Skeletal muscle cell (primary cell): ENCODE data around the gene CBFA2T2.
"Not testable (repeated sequence)": the region's sequence is repeated elsewhere in the genome, so short reads cannot be mapped to it uniquely, and the experiment has no call there.

Experiments used
- DNase-seq: peaks from one replicate; pipeline ENCODE4 v3.0.0-alpha.2; 2010; ENCODE audit warnings: low read depth
- H3K4me3 ChIP-seq: 2 replicates; pipeline ENCODE4 v1.5.1; 2011; ENCODE audit warnings: low read depth, mild to moderate bottlenecking, control low read depth, low read length, moderate library complexity

CBFA2T2 gene

DNA sequence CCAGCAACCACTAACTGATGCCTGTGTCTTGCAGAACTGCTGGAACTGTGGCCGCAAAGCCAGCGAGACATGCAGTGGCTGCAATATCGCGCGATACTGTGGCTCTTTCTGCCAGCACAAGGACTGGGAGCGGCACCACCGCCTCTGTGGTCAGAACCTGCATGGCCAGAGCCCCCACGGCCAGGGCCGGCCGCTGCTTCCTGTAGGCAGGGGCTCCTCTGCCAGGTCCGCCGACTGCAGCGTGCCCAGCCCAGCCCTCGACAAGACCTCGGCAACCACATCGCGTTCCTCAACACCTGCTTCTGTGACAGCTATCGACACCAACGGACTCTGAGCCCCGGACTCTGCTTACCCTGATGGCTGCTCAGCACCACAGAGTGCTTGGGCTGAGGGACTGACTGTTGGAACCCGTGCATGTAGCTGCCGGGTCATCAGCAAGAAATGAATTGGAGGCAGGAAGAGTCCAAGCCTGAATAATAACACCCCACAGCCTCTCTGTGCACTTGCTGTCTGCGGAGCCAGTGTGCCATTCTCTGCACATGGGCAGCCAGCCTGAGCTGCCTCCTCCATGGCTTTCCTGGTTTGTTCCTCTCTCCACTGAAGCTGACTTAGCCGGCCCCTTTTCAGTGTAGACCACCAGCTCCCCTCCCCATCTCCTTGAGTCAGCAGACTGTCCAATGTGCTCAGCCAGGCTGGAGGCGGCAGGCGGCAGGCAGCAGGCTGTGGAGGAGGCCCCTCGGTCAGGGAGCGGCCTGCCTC, 154.6 kb downstream of the CBFA2T2 start:
- H3K4me3 ChIP-seq: no peak overlapping the region
- no peak for DNase-seq

DNA sequence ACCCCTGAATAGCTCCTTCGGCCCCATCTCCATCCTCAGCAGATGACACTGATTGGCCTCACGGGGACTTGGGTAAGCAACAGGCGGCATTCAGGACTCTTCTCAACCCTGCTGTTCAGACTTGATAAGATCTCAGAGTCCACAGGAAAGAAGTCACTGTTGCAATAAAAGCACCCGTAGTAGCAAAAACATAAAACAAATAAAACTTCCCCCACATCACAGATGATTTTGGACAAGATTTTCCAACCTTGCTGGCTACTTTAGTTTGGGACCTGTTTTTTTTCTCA, 155.1 kb downstream of the CBFA2T2 start:
- DNase-seq: no peak
- no peak overlapping the region for H3K4me3 ChIP-seq

DNA sequence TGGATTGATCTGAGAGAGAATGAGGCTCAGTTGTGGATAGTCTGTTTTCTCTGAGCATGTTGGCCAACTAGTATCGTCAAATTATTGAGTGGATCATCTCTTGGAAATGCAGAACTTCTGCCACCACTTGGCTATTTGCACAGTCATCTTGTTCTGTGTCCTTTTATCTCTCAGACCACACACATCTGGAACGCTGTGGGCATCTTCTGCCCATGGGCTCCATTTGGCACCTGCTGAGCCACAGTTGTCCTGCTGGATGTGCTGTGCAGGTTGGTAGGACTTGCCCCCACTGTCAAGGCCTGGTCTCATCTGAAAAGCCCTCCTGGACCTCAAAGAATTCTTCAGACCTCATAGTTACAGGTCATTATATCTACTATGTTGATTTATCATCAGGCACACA, 155.5 kb downstream of the CBFA2T2 start:
- DNase-seq: no peak
- H3K4me3 ChIP-seq: no peak overlapping the region

DNA sequence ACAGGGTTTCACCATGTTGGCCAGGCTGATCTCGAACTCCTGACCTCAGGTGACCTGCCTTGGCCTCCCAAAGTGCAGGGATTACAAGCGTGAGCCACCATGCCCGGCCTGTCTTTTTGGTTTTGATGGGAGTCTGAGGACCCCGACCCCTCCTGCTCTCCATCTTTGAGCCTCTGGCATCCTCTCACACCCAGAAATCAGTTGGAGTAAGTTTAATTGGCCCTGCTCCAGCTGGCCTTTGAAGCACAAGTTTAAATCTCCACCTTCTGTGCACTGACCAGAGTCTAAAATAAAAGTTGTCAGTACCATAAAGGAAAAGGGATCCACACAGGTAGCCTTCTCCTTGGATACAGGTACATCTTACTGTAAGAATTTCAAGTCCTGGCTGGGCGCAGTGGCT, 156.3 kb downstream of the CBFA2T2 start:
- DNase-seq: no peak
- H3K4me3 ChIP-seq: no peak overlapping the region

DNA sequence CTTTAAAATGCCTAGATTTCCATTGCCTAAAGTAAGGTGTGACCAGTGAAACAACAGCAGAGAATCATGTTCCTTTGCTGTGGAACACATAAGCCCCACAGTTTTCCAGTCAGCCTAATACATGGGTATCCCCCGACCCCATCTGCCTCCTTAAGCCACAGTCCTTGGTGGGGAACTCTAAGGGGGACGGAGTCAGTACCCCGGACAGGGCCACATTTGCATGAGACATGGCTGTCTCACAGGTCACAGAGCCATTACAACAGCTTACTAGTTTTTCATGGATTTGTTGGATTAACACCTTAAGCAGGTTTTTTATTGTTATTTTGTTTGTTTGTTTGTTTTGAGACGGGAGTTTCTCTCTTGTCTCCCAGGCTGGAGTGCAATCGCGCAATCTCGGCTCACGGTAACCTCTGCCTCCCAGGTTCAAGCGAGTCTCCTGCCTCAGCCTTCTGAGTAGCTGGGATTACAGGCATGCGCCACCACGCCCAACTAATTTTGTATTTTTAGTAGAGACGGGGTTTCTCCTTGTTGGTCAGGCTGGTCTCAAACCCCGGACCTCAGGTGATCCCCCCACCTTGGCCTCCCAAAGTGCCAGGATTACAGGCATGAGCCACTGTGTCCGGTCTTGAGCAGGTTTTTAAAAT, 157.2 kb downstream of the CBFA2T2 start:
- not testable (repeated sequence) for DNase-seq, H3K4me3 ChIP-seq

DNA sequence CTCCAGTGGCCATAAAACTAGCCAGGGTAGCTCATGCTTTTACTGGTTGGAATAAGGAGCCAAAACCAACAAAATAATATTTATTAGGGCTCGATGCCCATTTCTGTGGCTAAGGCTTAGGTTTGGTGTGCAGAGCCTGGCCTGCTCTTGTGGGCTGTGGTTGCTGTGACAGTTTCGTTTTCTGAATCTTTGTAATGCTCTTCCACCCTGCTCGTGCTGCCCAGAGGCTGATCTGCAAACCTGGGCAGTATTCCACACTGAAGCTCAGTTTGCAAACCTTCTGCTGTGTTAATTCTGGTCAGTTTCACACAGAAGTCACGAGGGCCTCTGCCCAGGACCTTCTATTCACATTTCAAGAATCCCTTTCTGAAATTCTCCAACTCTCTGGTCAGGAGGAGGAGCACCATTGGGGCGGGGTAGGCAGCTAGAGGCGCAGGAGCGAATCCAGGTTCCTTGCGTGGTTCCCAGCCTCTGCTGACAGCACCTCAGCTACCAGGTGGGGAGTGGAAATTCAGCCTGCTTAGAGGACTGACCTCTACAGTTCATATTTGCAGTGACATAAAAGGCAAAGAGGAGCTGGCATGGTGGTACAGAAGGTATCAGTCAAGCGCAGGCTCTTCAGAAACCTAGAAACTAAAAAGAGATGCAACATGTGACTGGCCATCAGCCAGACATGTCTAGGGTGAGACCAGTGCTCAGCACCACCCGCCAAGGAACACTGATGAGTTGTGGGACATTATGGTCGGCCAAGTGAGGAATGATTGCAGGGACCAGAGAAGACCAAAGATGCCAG, 157.9 kb downstream of the CBFA2T2 start:
- no peak for DNase-seq
- no peak overlapping the region for H3K4me3 ChIP-seq

DNA sequence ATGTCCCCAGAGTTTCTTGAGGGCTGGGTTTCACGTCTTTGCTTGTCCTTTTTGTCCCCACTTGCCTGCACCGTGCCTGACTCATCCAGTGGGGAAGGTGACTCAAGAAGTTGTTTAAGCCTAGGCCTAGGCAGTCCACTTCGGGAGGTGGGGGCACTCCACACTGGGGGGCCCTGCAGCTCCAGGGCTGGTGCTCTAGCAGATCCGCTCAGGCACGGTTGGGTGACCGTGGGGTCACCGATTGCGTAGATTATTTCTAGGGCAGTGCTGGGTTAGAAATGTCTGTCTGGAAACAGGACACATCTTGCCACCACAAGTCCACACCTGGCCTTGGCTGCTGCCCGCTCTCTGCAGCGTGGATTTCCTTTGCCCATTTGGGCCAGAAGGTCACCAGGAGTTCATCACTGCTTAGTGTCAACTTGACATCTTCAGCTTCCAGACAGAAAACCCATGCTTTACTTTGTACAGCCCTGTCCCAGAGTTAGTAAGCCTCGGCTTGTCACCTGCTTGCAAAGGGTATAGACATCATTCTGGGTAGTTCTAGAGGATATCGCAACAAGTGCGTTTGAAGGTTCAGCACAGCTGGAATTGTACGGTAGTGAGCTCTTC, 158.6 kb downstream of the CBFA2T2 start:
- H3K4me3 ChIP-seq: no peak overlapping the region

DNA sequence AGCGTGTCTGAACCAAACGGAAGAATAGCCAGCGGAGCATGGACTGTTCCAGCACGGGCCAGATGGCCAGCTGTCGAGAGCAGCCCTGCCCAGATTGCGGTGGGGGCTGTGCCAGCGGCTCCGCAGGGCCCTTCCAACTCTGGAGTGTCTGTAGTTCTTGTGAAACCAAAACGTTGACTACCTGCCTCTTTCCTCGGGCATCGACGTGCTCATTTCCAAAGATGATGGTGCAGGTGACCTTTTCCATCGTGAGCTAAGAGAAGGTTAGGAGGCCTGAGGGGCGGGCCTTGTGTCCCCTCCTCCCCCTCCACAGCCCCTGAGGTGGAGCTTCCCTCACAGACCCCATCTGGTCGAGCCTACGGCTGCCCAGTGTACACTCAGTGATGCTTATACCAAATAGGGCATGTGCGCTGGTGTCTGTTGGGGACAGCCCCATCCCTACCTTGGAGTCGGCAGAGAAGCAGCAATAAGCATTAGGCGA, 159.3 kb downstream of the CBFA2T2 start:
- DNase-seq: no peak
- no peak overlapping the region for H3K4me3 ChIP-seq

More for the DNA sequence above, 158.6 kb downstream of the CBFA2T2 start:
- DNase-seq: no peak

DNA sequence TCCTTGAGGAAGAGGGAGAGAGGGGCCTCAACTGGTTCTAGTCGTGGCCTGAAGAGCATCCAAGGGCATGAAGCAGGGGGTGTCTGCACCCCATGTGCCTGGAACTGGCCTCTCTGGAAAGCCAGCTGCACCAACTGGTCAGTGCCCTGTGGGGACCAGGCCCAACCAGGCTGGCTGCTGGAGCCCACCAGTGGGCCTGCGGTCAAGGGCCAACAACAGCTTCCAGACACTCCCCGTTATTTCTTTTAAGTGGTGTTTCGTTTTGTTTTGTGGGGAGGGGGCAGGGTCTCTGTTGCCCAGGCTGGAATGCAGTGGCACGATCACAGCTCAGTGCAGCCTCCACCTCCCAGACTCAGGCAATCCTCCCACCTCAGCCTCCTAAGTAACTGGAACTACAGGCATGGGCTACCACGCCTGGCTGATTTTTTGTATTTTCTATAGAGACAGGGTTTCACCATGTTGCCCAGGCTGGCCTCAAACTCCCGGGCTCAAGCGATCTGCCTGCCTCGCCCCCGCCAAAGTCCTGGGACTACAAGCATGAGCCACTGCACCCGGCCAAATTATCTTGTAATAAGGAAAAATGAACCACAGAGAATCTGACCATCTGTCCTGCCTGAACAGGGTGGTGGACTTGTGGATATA, 160.3 kb downstream of the CBFA2T2 start:
- no peak for DNase-seq
- no peak overlapping the region for H3K4me3 ChIP-seq

DNA sequence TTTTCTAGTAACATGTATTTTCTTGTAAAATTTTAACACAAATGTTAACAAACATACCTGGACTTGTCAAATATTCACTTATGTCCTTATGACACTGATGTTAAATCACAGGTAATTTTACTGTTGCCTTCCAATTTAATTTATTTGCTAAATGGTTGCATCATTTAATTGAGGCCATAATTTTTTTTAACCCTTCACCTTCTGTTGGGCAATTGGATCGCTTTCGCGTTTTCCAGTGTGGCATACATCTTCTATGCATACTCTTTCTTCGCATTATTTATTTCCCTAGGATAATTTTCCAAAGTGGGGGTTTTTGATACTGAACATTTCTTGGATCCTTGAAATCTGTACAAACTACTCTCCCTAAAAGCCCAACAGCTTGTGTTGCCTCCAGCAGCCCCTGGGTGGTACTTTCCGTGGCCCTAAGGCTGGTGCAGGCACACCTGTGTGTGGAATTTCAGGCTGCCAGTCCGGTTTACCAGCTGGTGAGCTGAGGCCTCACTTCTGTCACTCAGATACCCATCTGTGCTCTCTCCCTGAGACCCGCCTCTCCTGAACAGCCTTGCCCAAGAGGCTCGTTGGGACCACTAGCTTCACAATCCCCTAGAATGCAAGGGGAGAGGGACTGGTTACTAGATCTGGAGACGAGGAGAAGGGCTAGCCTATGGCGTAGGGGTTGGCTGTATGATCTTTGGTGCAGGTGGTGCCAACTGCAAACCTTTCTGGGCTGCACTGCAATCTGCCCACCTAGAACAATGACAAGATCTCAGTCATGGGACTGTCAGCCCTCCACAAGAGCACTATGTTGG, 161.1 kb downstream of the CBFA2T2 start:
- H3K4me3 ChIP-seq: no peak overlapping the region
- no peak for DNase-seq

DNA sequence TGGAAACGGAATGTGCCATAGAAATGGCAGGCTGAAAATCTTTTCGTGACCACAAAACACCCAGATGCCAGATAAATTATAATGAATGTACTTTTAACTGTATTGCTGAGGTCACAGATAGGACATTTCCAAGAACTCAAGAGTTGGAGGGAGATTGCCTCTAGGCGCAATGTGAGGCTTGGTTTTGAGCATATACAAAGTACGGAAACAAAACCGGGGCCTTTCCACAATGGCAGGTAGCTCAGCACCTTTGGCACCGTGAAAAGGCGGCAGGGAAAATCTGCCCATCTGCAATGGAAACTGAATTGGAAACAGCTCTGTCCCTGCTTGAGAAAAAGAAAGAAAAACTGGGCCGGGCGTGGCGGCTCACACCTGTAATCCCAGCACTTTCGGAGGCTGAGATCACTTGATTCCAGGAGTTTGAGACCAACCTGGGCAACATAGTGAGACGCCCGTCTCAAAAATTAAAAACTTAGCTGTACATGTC, 161.7 kb downstream of the CBFA2T2 start:
- no peak for DNase-seq
- no peak overlapping the region for H3K4me3 ChIP-seq

DNA sequence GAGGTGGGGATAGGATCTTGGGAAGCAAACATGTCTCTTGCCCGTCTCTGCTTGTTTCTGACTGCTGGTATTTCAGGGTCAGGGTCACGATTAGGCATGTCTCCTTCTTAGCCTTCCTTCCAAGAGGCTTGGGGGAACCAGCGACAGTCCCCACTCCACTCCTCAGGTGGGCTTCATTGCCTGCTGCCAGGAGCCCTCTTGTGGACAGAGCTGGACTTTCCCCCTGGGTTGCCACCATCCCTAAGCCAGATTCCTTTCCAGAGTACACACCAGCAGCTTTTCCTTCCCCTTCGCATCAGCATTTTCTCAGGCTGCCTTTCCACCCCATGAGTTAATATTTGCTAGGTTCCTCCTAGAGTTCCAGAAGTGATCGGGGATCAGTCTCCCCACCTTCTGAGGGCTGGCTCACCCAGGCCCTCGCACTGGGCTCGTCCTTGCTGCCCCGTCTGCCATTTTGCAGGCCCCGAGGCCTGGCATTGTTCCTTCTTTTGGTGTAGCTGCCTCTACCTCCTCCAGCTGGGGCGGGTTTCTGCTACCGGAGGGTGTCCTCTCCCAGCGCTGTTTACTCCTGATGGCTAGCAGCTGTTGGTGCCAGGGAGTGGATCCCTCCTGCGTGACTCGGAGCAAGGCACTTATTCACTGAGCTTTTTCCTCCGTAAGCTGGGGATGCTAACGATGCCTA, 163.5 kb downstream of the CBFA2T2 start:
- DNase-seq: no peak

DNA sequence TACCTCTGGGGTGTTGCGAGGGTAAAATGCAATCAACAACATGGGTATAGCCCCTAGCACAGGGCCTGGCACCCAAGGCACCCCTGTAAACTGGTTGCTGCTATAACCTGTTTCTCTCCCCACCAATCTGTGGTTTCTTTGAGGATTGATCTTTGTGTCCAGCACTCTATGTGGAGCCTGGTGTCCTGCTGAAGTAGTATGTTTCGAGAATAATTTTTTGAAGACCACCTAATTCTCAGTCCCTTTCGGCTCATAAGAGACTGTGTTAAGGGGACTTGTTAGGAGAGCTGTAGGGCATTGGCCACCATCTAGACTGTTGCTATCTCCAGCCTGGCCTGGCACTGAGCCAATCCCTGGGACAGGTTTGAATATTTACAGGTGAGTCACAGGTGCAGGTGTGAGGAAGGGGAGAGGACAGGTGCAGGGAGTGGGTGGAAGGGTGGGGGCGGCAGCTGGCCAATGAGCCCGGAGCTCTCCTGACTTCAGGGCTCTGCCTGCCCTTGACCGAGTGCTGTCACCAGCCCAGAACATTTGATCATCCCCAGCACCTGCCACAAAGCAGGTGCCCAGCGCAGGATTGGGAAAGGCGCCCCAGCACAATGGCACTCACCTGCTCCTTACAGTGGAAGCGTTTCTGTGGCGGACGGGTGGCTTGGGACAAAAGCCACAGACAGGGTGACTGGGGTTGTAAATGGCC, 164.2 kb downstream of the CBFA2T2 start:
- no peak for DNase-seq
- H3K4me3 ChIP-seq: no peak overlapping the region

More for the DNA sequence above, 163.5 kb downstream of the CBFA2T2 start:
- H3K4me3 ChIP-seq: no peak overlapping the region

DNA sequence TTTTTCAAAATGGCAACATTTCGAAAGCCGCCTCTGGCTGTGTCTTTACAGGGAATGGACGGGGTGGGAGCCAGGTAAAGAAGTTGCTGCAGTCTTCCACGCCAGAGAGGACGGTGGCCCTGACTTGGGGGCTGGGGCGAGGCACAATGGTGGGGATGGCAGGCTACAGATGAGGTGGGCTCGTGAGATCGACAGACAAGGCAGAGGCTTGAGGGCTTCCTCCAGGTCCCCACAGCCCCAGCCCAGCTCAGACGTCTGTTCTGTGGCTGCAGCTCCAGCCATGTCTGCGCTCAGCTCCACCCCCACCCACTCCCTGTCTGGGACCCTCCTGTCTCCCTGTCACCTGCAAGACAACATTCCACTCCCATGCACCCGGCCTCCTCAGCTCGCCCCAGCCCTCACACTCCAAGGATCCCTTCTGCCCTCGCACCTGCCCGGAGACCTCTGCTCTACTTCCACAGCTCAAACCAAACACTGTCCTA, 164.8 kb downstream of the CBFA2T2 start:
- H3K4me3 ChIP-seq: no peak overlapping the region
- DNase-seq: no peak

DNA sequence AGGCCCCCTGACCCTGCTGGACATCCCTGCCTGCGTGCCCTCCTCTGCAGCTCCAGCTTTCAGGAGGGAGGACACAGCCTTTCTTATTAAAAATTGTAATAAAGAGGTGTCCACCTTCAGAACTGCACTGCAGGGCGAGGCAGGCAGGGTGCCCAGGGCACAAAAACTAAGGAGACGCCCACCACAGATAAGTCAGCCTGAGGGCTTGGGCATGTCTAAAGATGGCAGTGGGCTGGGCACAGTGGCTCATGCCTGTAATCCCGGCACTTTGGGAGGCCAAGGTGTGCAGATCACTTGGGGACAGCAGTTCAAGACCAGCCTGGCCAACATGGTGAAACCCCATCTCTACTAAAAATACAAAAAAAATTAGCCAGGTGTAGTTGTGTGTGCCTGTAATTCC, 165.3 kb downstream of the CBFA2T2 start:
- no peak for DNase-seq
- H3K4me3 ChIP-seq: no peak overlapping the region

DNA sequence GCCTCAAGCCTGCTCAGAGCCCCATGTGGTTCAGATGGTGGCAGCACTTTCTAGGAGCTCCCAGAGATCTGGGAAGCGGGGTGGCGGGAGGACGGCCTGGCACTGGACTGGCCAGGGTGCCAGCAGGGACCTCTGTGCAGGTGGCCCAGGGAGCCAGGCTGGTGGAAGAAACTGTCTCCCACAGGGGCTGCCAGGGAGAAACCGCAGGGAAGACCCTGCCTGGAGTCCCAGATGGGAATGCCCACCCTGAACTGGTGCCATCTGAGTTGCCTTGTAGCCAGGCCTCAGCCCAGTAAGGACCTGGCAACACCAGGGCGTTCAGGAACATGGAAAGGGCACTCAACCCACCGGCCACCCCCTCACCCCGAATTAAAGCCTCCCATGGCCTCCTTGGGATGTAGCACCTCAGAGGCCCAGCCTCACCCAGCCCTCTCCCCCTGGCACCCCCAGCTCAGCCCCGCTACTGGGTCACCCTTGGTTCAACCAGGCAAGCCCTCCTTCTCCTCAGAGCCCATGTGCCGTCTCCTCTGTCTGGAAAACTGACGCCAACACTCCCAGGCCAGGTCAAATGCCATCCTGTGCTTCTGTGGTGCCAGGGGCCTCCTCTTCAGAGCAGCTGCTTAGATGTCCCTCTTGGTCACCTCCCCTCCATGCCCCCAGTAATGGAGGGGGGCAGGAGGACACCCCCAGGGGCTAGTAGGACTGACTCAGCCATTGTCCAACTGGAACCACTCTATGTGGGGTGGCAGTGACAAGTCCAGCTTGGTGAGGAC, 166.3 kb downstream of the CBFA2T2 start:
- H3K4me3 ChIP-seq: no peak overlapping the region
- no peak for DNase-seq
